ENCODE results near the gene EMC10.
A peak's percentile ranks its signal among the peaks of the same experiment; 100 is the strongest.
"Not testable (repeated sequence)": the region's sequence is repeated elsewhere in the genome, so short reads cannot be mapped to it uniquely, and the experiment has no call there.

Gene EMC10

GRCh38 chr19:50476224-50476906, at the start of gene EMC10, which contains the start of gene GARIN5A:
TSS of gene EMC10 (plus strand) at chr19:50476507. CDS start at chr19:50476545, 38 bp downstream.
TSS of gene GARIN5A (minus strand) at chr19:50476848. CDS start at chr19:50476388, 460 bp downstream.
- DNase-seq (ENCODE audit: low read depth): peak; percentile 84

- no peak for DNase-seq (ENCODE audit: low read depth)
These were observed 48.9 kb upstream of the EMC10 start for GRCh38 chr19:50427318-50427925.

GRCh38 chr19:50427997-50428425, 48.3 kb upstream of the EMC10 start:
- no peak for DNase-seq (ENCODE audit: low read depth)

GRCh38 chr19:50428772-50429463, 47.4 kb upstream of the EMC10 start:
- DNase-seq (ENCODE audit: low read depth): no peak

GRCh38 chr19:50430888-50431342, 45.4 kb upstream of the EMC10 start:
- DNase-seq (ENCODE audit: low read depth): no peak

- peak; percentile 78 for DNase-seq (ENCODE audit: low read depth)
These were observed 44.7 kb upstream of the EMC10 start for GRCh38 chr19:50431343-50432220.

GRCh38 chr19:50432221-50433028, 43.9 kb upstream of the EMC10 start, which contains the start of gene MYBPC2:
TSS of gene MYBPC2 (plus strand) at chr19:50432892. CDS start at chr19:50432954, 62 bp downstream.
- DNase-seq (ENCODE audit: low read depth): no peak

- DNase-seq (ENCODE audit: low read depth): no peak
These were observed 42.8 kb upstream of the EMC10 start for GRCh38 chr19:50433201-50434180.

GRCh38 chr19:50434525-50434924, 41.8 kb upstream of the EMC10 start:
- no peak for DNase-seq (ENCODE audit: low read depth)

- DNase-seq (ENCODE audit: low read depth): no peak
These were observed 41.1 kb upstream of the EMC10 start for GRCh38 chr19:50435221-50435620.

- DNase-seq (ENCODE audit: low read depth): no peak
These were observed 40.7 kb upstream of the EMC10 start for GRCh38 chr19:50435627-50436026.

- no peak for DNase-seq (ENCODE audit: low read depth)
These were observed 38.4 kb upstream of the EMC10 start for GRCh38 chr19:50437862-50438449.

- not testable (repeated sequence) for DNase-seq (ENCODE audit: low read depth)
These were observed 37.2 kb upstream of the EMC10 start for GRCh38 chr19:50439130-50439529.

GRCh38 chr19:50444059-50444458, 32.2 kb upstream of the EMC10 start:
- DNase-seq (ENCODE audit: low read depth): no peak

- no peak for DNase-seq (ENCODE audit: low read depth)
These were observed 29.3 kb upstream of the EMC10 start for GRCh38 chr19:50447053-50447452.

- DNase-seq (ENCODE audit: low read depth): no peak
These were observed 28.6 kb upstream of the EMC10 start for GRCh38 chr19:50447750-50448149.

- no peak for DNase-seq (ENCODE audit: low read depth)
These were observed 26.9 kb upstream of the EMC10 start for GRCh38 chr19:50449236-50449899.

- DNase-seq (ENCODE audit: low read depth): no peak
These were observed 25.7 kb upstream of the EMC10 start for GRCh38 chr19:50450369-50451222.

Data from stimulated activated CD8-positive, alpha-beta memory T cell treated with anti-CD3 and anti-CD28 coated beads, Interleukin-12 subunit alpha, Interleukin-12 subunit beta, amount 100 ng/mL, for 4 hours (primary cell).